Stimulated activated CD8-positive, alpha-beta memory T cell treated with anti-CD3 and anti-CD28 coated beads, Interleukin-15, amount 100 ng/mL, for 24 hours (primary cell): Measurements from ENCODE around the gene DPP9.

Source experiments
- DNase-seq: peaks from one replicate; pipeline ENCODE4 v3.0.0-alpha.2; 2020; ENCODE audit warnings: low read depth

Gene DPP9

DNA sequence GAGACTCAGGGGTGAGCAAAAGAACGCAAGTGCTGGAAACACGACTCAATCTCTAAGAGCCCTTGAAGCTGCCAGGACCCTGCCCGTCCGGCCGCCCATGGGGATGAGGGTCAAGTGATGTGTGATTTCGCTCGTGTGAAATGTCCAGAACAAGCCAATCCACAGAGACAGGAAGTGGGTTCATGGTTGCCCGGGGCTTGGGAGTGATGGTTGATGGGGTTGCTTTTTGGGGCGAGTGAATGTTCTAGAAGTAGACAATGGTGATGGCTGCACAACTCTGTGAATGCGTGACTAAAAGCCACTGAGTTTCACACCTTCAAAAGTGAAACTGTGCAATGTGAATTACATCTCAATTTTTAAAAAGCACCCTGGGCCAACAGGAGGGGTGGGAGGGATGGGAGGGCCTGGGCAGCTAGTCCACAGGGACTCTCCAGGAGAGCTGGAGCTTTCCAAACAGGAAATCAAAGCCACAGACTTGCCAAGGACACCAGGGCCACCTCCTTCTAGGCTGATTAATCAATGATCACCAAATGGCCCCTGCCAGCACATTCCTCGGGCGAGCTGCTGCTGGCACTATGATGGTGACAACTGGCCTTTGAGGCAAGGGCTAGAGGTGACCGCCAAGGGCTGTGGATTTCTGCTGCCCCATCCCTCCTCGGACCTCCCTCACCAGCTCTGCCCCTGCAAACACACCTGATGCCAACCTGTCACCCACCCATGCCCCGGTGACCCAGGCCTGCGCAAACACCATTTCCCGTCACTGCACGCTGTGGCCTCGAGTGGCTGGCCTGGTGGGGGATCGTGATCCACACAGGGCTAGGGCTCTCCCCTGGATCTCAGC is 14.0 kb downstream of the DPP9 start:
- DNase-seq: no peak

GRCh38 chr19:4707956-4708650 is 15.5 kb downstream of the DPP9 start:
- no peak for DNase-seq

DNA sequence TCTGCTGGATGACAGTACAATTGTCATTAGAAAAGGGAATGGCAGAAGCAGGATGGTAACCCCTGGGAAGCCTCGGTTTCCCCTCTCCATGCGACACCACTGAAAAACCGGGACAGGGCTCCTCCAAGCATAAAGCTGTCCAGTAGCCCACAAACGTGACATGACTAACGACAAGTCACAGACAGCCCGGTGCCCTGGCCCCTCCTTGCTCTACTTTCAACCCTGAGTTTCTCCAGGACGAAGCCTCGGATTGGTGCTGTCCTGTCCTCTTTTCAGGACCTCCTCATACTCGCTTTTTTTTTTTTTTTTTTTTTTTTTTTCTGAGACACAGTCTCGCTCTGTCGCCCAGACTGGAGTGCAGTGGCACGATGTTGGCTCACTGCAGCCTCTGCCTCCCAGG is 16.3 kb downstream of the DPP9 start:
- DNase-seq: no peak

DNA sequence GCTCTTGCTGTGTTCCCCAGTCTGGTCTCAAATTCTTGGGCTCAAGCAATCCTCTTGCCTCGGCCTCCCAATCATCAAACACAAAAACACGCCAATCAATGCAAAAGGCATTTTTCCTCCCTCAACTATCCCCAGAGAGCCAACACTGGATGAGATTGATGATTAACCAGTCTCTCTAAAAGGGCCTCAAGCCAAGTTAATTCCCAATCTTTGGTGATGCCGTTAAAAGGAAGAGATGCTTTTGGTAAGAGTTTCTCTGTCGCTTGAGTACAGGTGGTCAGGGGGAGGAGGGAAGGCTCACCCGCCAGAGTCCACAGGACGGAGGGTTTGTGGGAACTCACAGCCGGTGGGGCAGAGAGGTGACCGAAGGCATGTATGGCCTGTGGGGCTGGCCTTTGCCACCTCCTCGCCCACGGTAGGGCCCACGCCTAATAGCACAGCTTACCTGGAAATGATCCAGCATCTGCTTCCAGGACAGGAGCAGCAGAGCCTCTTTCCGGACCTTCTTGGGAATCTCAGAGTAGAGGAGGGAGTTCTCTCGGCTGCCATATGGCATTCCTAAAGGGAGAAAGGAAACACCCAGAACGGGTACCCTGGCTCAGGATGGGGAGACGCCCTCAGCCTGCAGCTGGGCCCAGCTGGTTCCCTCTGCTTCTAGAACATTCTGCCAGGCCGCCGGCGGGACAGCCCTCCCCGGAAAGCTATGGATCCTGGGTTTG is 18.1 kb downstream of the DPP9 start:
- no peak for DNase-seq

GRCh38 chr19:4704317-4704673 is 19.3 kb downstream of the DPP9 start:
- no peak for DNase-seq

DNA sequence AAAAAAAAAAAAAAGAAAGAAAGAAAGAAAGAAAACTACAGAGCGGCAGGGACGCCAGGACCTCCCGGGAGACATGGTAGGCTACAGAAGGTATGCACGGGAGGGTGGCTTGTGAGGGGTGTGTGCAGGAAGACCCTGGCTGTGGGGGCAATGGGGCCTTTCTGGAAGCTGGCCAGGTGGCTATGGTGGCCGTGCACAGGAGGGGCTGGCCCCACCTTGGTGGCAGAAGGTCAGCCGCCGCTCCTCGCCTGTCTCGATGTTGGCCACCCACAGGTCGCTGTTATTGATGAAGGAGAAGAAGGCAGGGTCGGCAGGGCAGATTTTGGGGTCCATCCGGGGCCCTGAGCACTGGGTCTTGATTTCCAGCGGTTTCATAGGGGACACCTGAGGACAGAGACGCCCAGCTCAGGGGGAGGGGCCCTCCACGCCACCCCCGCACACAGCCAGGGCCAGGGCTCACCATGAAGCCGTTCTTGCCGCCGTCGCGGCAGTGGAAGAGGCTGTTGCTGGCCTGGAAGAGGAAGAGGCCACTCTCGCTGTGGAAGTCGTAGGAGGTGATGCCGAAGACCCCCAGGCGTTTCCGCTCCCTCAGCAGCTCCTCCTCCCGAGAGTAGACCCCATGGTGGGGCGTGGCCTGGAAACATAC is 19.8 kb downstream of the DPP9 start:
- DNase-seq: no peak

DNA sequence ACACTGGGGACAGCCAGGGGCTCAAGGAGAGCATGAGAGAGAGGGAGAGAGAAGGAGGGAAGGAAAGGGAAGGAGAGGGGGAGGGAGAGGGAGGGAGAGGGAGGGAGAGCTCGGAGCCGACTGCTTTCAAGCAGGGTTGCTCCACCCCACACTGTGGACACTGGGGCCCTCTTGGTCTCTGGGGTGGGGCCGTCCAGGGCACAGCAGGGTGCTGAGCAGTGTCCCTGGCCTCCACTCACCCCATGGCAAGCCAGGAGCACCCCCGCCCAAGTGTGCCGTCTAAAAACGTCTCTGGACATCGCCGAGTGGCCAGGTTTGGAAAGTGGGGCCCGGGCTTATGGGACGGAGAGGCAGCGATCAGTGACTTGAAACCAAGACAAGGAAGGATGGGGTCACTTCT is 20.9 kb downstream of the DPP9 start:
- no peak for DNase-seq

DNA sequence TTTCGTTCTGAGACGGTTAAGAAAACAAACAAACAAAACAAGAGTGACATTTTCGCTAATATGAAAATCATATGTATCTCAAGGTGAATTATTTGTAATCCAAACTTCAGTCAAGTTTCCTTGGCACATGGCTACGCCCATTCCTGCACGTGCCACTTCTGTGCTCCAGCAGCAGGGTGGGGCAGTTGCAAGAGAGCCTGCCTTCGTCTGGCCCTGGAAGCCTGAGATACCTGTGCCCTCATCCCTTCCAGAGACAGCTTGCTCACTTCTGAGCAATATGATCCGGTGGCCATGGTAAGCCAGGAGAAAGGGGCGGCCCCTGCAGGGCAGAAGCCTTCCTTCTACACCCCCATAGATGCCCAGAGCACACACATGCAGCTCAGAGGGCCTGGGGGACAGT is 22.1 kb downstream of the DPP9 start:
- DNase-seq: no peak

- no peak for DNase-seq
These were observed 23.0 kb downstream of the DPP9 start for GRCh38 chr19:4700693-4700970.

- no peak for DNase-seq
These were observed 23.6 kb downstream of the DPP9 start for GRCh38 chr19:4699826-4700692.

- DNase-seq: no peak
These were observed 26.3 kb downstream of the DPP9 start for GRCh38 chr19:4697304-4697703.

DNA sequence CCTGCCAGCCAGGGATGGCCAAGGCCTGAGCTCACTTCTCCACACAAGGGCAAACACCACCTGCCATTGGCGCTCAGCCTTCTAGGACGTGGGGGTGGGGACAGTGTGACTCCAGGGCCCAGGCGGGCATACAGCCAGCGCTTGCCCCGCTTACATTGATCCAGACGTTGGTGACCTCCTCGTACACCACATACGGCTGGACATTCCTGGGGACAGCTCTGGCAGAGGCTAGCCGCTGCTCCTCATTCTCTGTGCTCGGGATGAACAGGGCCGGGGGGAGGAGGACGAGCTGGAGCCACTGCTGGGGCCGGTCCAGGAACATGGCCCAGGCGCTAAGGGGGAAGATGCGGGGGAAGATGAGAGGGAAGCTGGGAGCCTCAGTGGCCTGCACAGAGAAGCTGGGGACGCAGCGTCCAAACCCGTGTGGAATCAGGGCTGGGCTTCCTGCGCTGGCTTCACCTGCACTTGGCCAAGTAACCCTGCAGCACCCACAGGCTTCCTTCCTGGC is 28.4 kb downstream of the DPP9 start:
- DNase-seq: no peak

DNA sequence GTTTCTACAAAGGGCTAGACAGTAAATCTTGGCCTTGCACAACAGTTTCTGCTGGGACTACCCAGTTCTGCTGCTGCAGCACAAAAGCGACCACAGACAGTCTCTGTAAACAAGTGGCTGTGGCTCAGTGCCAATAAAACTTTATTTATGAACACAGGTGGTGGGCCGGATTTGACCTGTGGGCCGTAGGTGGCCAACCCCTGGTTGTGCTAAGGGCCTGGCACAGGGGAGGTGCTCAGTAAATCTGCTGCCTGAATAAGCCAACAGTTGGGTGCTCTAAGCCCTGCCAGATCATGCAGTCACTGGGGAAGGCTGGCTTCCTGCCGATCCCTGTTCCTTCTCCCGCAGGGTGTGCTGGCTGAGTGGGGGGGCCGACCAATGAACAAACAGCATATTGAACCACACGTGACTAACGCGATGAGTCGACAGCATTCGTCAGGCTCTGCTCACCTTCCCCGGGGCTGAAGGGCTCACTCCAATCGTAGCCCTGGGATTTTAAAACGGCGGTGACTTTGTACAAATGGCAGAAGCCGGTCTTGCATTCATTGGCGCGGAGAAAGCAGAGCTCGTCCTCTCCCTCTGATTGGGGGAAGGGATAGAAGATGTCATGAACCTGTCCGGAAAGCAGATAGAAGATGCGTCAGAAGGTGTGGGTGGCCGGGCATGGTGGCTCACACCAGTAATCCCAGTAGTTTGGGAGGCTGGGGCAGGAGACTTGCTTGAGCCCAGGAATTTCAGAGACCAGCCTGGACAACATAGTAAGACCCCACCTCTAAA is 29.2 kb downstream of the DPP9 start:
- DNase-seq: no peak

DNA sequence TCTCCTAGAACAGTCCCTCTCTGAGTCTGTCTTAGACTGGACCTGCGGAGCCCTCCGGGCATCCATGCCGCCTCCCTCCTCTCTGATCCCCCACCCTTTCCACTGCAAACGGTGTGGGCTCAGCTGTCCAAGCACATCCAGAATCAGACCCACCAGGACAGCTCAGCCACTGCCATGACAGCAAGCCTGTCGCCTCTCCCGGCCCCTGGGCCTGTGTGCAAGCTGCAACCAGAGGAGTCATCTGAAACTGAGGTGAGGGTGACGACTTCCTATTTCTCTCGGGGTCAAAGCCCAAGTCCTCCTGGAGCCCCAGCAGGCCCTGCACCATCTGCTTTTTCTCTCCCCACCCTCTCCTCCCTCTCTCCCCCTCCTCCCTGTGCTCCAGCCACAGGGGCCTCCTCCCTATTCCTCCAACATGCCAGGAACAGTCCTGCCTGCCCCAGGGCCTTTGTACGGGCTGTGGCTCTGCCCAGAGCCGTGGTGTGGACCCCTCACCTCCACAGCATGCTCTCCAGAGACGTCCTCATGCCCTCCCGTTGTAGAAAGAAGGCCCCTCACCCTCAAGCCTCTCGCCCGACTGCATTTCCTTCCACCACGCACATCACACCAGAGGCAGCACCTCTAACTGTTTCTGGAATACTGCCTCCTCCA is 30.0 kb downstream of the DPP9 start:
- no peak for DNase-seq

GRCh38 chr19:4693078-4693350 is 30.6 kb downstream of the DPP9 start:
- no peak for DNase-seq

- DNase-seq: no peak
These were observed 31.2 kb downstream of the DPP9 start for GRCh38 chr19:4692251-4693077.

GRCh38 chr19:4691373-4691772 is 32.3 kb downstream of the DPP9 start:
- no peak for DNase-seq

DNA sequence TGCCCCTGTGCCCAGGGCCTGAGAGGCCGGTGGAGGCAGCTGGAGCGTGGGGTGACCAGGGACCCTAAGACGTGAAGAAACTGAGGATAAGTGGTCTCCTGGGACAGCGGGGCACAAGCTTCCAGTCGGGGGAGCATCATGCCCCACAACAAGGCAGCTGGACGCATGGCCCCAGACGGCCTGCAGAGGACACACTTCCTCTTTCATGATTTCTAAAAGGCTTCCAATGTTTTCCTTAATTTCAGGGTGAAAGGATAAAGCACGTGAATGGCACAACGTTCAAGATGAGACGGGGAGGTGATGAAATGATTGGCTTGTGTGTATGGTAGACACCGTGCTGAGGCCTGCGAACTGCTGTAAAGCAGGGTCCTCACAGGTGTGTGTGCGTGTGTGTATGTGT is 33.3 kb downstream of the DPP9 start:
- no peak for DNase-seq

DNA sequence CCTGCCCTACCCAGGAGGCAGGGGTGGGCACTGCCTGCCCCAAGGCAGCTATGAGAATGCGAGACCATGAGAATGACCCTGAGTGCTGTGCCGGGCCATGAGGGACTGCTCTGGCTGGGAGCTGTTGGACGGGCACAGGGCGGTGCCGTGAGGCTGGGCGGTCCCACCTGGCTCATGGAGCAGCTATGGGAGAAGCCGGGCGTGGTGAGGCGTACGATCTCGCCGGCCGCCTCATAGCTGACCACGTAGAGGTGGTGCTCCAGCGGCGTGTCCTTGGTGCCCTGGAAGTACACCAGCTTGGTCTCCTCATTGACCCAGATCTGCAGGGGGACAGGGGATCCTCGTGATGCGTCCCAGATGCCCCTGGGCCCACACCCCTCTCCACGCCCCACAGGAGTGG is 34.2 kb downstream of the DPP9 start:
- no peak for DNase-seq

DNA sequence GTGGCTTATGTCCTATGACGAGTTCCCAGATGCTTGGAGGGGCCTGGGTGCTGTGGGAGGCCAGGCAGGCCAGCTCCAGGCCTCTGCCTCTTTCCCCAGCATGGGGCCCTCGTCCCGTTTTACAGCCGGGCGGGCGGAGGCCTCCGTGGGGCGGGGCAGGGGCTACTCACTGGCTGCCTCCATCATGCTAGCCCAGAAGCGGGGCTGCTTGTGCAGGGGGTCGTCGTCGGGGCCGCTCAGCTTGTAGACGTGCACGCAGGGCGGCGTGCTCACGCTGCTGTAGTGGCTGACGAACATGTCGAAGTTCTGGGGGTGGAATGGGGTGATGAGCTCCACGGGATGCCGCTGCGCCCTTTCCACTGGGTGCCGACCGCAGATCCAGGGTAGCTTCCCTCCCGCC is 35.1 kb downstream of the DPP9 start:
- no peak for DNase-seq
